Epithelial cell of esophagus (primary cell): ENCODE measurements around the gene NTN5.
A peak's percentile ranks its signal among the peaks of the same experiment; 100 is the strongest.

Experiments
- DNase-seq: peaks from one replicate; pipeline ENCODE4 v3.0.0; 2010; ENCODE audit warnings: low read depth
- H3K4me3 ChIP-seq: 2 replicates; pipeline ENCODE4 v1.5.1; 2011; ENCODE audit warnings: mild to moderate bottlenecking, low read length, control low read depth
- CTCF ChIP-seq: IDR thresholded peaks from 2 replicates; pipeline ENCODE4 v1.5.1; 2011; ENCODE audit warnings: low read depth, mild to moderate bottlenecking, low read length, control low read depth, inconsistent platforms; ENCODE audit not compliant: insufficient read depth; ENCODE audit errors: missing control alignments

Gene NTN5

GRCh38 chr19:48638831-48639381 is 33.9 kb downstream of the NTN5 start:
- H3K4me3 ChIP-seq = no peak overlapping the region
- no peak for DNase-seq
- TF ChIP-seq CTCF = no peak

- peak overlapping the region; percentile 83 for H3K4me3 ChIP-seq
- peak; percentile 24 for TF ChIP-seq CTCF
- peak; percentile 93 for DNase-seq
Measured at GRCh38 chr19:48637948-48638830, 34.6 kb downstream of the NTN5 start.

GRCh38 chr19:48637449-48637947 is 35.3 kb downstream of the NTN5 start:
- TF ChIP-seq CTCF = no peak
- DNase-seq = peak; percentile 99
- H3K4me3 ChIP-seq = peak overlapping the region; percentile 83

- peak within 1 kb of the TSS; percentile 83 for H3K4me3 ChIP-seq
- no peak for DNase-seq
- no peak for TF ChIP-seq CTCF
Measured at GRCh38 chr19:48636859-48637448, 35.9 kb downstream of the NTN5 start, which contains the start of gene DBP. DBP (minus strand) TSS chr19:48637379; CDS start chr19:48636994, 385 bp downstream.

- DNase-seq = no peak
Measured at GRCh38 chr19:48635966-48636858, 36.6 kb downstream of the NTN5 start.

More at GRCh38 chr19:48635966-48636858, 36.6 kb downstream of the NTN5 start:
- TF ChIP-seq CTCF = no peak
- H3K4me3 ChIP-seq = peak overlapping the region; percentile 83
